Measurements from ENCODE around the gene UBE3A.

DNA sequence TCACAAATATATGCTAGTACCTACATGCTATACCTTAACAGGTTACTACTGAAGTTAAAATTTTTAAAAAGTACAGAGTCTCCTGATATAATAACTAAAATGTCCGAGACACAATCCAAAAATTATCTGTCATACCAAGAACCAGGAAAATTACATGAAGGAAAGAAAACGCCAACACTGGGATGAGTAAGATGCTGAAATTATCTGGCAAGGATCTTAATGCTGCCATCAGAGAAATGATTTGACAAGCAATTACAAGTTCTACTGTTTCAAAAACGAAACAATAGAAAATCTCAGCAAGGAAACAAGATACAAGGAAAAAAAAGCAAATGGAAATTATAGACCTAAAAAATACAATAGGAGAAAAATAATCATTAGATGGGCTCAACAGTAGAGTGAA is 92.5 kb downstream of the UBE3A start:
- TF ChIP-seq SIN3A (IDR thresholded peaks at IDR 0.05; ENCODE audit: borderline replicate concordance, insufficient read depth, low read depth, low read length) (no peak), POLR2AphosphoS5 (IDR thresholded peaks at IDR 0.05; ENCODE audit: low read depth, low read length) (no peak), TCF7L2 (IDR thresholded peaks at IDR 0.05; ENCODE audit: low read depth, low read length) (no peak)
- TF ChIP-seq, protein P1, sequence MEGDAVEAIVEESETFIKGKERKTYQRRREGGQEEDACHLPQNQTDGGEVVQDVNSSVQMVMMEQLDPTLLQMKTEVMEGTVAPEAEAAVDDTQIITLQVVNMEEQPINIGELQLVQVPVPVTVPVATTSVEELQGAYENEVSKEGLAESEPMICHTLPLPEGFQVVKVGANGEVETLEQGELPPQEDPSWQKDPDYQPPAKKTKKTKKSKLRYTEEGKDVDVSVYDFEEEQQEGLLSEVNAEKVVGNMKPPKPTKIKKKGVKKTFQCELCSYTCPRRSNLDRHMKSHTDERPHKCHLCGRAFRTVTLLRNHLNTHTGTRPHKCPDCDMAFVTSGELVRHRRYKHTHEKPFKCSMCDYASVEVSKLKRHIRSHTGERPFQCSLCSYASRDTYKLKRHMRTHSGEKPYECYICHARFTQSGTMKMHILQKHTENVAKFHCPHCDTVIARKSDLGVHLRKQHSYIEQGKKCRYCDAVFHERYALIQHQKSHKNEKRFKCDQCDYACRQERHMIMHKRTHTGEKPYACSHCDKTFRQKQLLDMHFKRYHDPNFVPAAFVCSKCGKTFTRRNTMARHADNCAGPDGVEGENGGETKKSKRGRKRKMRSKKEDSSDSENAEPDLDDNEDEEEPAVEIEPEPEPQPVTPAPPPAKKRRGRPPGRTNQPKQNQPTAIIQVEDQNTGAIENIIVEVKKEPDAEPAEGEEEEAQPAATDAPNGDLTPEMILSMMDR (IDR thresholded peaks at IDR 0.05), result no peak
- TF ChIP-seq, protein P2, sequence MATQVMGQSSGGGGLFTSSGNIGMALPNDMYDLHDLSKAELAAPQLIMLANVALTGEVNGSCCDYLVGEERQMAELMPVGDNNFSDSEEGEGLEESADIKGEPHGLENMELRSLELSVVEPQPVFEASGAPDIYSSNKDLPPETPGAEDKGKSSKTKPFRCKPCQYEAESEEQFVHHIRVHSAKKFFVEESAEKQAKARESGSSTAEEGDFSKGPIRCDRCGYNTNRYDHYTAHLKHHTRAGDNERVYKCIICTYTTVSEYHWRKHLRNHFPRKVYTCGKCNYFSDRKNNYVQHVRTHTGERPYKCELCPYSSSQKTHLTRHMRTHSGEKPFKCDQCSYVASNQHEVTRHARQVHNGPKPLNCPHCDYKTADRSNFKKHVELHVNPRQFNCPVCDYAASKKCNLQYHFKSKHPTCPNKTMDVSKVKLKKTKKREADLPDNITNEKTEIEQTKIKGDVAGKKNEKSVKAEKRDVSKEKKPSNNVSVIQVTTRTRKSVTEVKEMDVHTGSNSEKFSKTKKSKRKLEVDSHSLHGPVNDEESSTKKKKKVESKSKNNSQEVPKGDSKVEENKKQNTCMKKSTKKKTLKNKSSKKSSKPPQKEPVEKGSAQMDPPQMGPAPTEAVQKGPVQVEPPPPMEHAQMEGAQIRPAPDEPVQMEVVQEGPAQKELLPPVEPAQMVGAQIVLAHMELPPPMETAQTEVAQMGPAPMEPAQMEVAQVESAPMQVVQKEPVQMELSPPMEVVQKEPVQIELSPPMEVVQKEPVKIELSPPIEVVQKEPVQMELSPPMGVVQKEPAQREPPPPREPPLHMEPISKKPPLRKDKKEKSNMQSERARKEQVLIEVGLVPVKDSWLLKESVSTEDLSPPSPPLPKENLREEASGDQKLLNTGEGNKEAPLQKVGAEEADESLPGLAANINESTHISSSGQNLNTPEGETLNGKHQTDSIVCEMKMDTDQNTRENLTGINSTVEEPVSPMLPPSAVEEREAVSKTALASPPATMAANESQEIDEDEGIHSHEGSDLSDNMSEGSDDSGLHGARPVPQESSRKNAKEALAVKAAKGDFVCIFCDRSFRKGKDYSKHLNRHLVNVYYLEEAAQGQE (IDR thresholded peaks at IDR 0.05; ENCODE audit: insufficient read depth in 1 of 2, low read depth in 2 of 2, low read length in 1 of 2), result no peak

Measured in Panc1 (cell line).